DMS53 treated with DMSO at 0.1 percent for 48 hours (cell line): ENCODE data around the gene ZDHHC18.
A peak's percentile ranks its signal among the peaks of the same experiment; 100 is the strongest.
"Not testable (repeated sequence)": the region's sequence is repeated elsewhere in the genome, so short reads cannot be mapped to it uniquely, and the experiment has no call there.

ENCODE experiments used
- DNase-seq: peaks from one replicate; lab custom pipeline; 2025; ENCODE audit not compliant: unreplicated experiment; lab: John Stamatoyannopoulos, UW

The ZDHHC18 gene

GRCh38 chr1:26791148-26791547 is 35.3 kb upstream of the ZDHHC18 start:
- DNase-seq: no peak

DNA sequence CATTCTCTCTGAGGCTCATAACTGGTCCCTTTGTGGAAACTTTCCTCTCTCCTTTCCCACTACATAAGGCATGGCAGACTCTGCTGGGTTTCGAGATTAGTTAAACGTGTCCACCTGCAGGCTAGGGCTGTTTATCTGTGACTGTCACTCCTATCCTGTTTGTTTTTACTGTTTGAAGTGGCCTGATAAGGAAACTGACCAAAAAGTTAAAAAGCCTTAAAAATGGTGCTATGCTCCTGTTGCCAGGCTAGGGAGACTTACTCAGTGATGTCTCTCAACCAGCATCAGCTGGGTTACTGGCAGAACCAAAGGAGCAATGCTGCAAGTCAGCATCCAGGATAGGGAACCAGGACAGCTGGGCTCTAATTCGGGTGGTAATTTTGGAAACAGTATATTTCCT is 34.9 kb upstream of the ZDHHC18 start:
- DNase-seq: no peak

- DNase-seq: no peak
Measured at GRCh38 chr1:26792924-26793323, 33.6 kb upstream of the ZDHHC18 start.

- DNase-seq: no peak
Measured at GRCh38 chr1:26794391-26794790, 32.1 kb upstream of the ZDHHC18 start.

- DNase-seq: no peak
Measured at GRCh38 chr1:26797627-26798026, 28.9 kb upstream of the ZDHHC18 start.

GRCh38 chr1:26799479-26800142 is 26.9 kb upstream of the ZDHHC18 start:
- DNase-seq: no peak

GRCh38 chr1:26803932-26804331 is 22.6 kb upstream of the ZDHHC18 start:
- not testable (repeated sequence) for DNase-seq

GRCh38 chr1:26810105-26810504 is 16.4 kb upstream of the ZDHHC18 start:
- peak; percentile 65 for DNase-seq

DNA sequence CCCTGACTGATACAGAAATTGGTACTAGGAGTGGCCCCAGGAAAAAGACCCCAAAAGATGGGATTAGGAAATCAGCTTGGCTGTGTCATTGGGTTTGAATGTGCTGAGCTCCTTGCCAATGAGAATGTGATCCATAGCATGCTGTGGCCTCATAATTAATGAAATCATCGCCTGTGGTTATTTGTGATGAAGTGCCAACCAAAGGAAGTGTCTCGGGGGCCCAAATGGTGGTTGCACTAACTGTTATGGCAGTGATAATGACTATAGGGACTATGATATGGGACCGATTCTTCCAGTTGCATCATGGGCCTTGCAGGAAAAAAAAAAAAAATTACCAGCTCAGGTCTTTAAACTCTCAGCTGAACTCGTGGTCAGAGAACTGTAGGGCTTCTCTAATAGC is 15.4 kb upstream of the ZDHHC18 start:
- DNase-seq: no peak

DNA sequence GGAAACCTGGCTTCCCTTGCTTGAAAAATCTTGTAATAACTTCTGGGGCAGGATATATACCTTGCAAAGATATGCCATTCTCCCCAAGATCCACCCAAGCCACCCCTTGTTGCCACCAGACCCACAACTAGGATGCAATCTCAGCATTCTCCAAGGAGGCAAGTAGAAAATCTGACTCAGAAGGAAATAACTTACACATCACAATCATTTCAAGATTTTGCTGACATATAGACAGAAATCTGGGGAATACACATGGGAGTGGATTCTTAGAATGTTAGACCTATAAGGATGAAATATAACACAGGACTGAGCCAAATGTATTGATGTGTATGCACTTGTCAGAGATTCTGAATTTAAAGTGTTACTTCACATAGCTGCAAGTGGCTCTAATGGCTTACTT is 14.8 kb upstream of the ZDHHC18 start:
- DNase-seq: no peak

GRCh38 chr1:26814377-26814776 is 12.1 kb upstream of the ZDHHC18 start:
- DNase-seq: no peak

DNA sequence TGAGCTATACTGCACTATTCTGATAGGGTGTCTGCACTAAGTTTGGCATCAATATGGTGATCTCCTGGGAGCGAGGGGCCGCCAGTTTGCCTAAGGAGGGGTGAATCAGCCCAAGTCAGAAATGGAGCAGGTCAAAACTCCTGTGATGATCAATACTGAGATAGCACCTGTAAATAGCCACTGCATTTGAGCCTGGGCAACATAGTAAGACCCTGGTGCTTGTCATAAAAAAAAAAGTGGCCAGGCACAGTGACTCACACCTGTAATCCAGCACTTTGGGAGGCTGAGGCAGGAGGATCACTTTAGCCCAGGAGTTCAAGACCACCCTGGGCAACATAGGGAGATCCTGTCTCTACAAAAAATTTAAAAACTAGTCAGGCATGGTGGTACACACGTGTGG is 11.6 kb upstream of the ZDHHC18 start:
- DNase-seq: no peak

DNA sequence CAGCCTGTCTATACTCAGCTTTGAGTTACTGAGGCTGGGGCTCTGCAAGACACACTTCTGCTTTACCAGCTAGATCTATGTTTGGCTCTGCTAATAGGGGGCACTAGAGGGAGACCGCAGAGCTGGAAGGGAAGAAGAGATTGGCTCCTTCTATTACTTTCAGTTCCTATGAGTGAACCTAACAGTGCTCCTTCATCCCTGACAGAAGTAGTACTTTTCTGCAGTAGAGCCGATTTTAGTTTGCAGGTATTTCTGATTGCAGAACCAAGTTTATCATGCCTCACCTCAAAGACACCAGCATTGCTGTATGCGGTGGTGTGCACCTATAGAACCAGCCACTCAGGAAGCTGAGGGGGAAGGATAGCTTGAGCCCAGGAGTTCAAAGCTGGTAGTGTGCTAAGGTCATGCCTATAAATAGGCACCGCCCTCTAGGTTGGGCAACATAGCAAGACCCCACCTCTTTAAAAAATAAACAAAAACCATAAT is 5.7 kb upstream of the ZDHHC18 start:
- no peak for DNase-seq

DNA sequence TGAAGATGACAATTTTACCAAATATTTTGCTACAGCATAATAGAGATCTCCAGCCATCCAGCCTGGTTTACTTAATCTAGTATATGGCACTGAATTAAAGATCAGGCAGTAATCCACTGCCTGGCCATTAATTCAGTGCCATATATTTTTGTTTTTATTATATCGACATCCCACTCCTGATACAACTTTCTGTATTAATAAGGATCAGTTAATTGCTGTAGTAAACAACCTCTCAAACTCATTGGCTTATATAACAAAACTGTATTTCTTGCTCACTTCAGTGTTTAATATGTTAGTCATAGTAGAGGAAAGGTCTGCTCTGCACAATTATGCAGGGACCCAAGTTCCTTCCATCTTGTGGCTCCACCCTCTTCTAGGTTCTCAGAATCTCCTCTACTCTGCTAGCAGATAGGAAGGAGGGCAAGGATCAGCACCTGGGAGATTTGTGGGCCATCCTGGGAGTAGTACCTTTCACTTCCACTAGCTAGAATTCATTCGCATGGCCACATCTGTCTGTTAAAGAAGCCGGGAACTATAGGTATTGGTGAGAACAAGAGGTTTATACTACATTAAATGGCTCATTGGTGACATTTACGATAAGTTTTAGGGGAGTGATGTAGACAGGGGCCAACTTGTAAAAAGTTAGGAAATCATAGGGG is 3.6 kb upstream of the ZDHHC18 start:
- no peak for DNase-seq

GRCh38 chr1:26824731-26825130 is 1.8 kb upstream of the ZDHHC18 start:
- no peak for DNase-seq

DNA sequence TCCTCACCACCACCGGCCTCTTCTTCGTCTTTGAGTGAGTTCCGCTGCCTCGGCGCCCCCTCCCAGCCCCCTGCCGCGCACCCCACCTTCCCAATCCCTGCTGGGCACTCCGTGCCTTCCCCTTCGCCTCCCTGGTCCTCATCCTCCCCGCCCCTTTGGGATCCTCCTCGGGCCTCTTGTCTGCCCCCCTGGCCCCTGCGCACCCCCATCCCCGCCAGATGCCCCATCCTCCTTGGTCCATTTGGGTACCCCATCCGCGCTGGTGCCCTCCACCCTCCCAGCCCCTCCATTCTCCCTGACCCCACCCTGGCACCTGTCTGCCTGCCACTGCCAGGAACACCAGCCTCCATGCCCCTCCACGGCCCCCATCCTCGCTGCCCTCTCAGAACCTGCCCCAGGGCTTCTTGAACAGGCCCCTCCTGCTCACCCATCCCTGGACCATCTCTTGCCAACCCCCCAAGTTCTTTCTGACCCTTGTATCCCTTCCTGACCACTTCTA is 667 bp downstream of the ZDHHC18 start:
- no peak for DNase-seq

DNA sequence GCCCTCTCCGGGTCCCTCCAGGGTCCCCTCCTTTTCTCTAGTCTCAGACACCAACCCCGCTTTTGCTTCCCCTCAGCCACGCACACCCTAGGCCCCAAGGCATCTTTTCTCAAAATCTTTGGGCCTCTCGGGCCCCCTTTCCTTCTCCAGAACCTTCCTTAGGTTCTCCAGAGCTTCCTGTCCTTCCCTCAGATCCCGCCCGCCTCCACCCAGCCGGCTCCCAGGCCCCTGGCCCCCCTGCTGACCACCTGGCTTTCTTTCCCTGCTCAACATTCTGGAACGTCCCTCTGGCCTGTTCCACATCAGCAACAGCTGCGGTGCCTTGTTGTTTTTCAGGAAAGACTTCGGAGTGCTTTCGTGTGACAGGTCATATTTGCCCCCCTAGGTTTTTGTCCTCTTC is 1.2 kb downstream of the ZDHHC18 start:
- no peak for DNase-seq

DNA sequence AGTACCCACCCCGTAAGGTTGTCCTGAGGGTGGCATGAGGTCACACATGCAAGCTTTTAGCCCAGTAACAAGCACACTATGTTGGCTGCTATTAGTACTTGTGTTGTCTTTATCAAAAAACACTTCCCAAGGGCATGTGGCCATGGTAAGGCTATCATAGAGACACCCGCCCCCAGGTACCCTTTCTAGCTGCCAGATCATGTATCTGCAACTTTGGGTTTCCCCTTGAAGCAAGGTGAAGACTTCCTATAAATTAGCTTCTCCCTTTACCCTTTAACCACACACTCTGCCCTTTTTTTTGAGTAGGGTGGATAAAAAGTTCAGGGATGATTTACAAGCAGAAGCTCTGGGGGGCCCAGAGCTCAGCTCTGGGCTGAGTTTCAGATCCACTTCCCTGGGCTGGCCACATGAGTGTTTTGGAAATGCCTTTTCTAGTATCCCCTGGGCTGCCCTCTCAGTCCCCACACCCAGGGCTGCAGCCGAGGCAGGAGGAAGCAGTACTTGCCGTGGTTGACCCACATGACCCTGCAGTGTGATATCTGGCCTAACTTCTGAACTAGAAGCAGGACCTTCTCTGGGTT is 2.0 kb downstream of the ZDHHC18 start:
- DNase-seq: no peak

GRCh38 chr1:26829184-26829911 is 2.9 kb downstream of the ZDHHC18 start:
- DNase-seq: no peak

DNA sequence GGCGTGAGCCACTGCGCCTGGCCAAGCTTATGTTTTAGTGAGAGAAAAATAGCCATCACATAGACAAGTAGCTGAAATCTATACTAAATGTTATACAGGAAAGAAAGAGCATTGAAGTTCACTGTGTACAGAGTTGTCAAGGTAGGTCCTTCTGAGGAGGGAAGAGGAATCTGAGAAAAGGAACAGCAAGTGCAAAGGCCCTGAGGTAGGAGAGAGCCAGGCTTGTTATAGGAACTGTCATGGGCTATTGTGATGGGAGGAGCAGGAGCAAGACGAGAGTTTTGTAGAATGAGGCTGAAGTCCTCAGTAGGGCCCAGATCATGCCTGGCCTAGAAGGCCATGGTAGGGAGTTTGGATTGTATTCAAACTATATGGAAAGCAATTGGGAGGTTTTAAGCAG is 4.6 kb downstream of the ZDHHC18 start:
- no peak for DNase-seq

GRCh38 chr1:26831546-26832248 is 5.2 kb downstream of the ZDHHC18 start:
- peak; percentile 58 for DNase-seq
